Natural killer cell (primary cell): ENCODE measurements around the gene OR2T10. TPM values are rescaled to one million over a fixed set of nuclear protein-coding genes. Genes with fewer than 3 reads are reported as not detected.
"Not testable (repeated sequence)": the region's sequence is repeated elsewhere in the genome, so short reads cannot be mapped to it uniquely, and the experiment has no call there.

Source experiments
- ATAC-seq, 3 donors: fragments of 150-1000 bp in 2 of 3; fragments of 200-7000 bp in 1 of 3; cut with Tn5 transposase; 1 replicate in 1 of 3; 2 replicates in 2 of 3; pipeline ENCODE4 v1.10.0; 2021; ENCODE audit warnings: mild to moderate bottlenecking in 2 of 3, moderate library complexity in 2 of 3
- DNase-seq, 2 donors: peaks; one replicate each; pipeline versions ENCODE4 v3.0.0 to v3.0.0-alpha.2; 2013 to 2021; ENCODE audit warnings: mixed read lengths in 1 of 2
- H3K27ac ChIP-seq: one replicate; pipeline ENCODE4 v1.5.1; 2013; ENCODE audit warnings: mild to moderate bottlenecking, low read length
- H3K27me3 ChIP-seq: one replicate; pipeline ENCODE4 v1.6.1; 2013; ENCODE audit warnings: low read length; ENCODE audit not compliant: control insufficient read depth, insufficient read depth
- H3K36me3 ChIP-seq: one replicate; pipeline ENCODE4 v1.6.1; 2013; ENCODE audit warnings: low read length; ENCODE audit not compliant: control insufficient read depth, insufficient read depth
- H3K4me1 ChIP-seq: one replicate; pipeline ENCODE4 v1.6.1; 2013; ENCODE audit warnings: low read length; ENCODE audit not compliant: control insufficient read depth, insufficient read depth
- H3K4me3 ChIP-seq: one replicate; pipeline ENCODE4 v1.5.1; 2013; ENCODE audit warnings: low read length
- H3K9me3 ChIP-seq: one replicate; pipeline ENCODE4 v1.6.1; 2013; ENCODE audit warnings: low read length; ENCODE audit not compliant: control insufficient read depth, insufficient read depth
- H3K27ac Mint-ChIP-seq, 2 donors: one replicate each; pipeline ENCODE4 v1.8.0; 2022; ENCODE audit warnings: mild to moderate bottlenecking in 2 of 2, mixed read lengths in 2 of 2, moderate library complexity in 1 of 2
- H3K27me3 Mint-ChIP-seq, 2 donors: one replicate each; pipeline ENCODE4 v1.8.0; 2022; ENCODE audit warnings: low read depth in 2 of 2, mixed read lengths in 2 of 2
- H3K36me3 Mint-ChIP-seq: one replicate; pipeline ENCODE4 v1.8.0; 2022; ENCODE audit warnings: mixed read lengths
- H3K4me1 Mint-ChIP-seq, 2 donors: one replicate each; pipeline ENCODE4 v1.8.0; 2022; ENCODE audit warnings: mixed read lengths in 2 of 2
- H3K4me3 Mint-ChIP-seq: one replicate; pipeline ENCODE4 v1.8.0; 2022; ENCODE audit warnings: mild to moderate bottlenecking, moderate library complexity, mixed read lengths
- H3K9me3 Mint-ChIP-seq, 2 donors: one replicate each; pipeline ENCODE4 v1.8.0; 2022; ENCODE audit warnings: mixed read lengths in 2 of 2
- CTCF ChIP-seq: fragments of 200-600 bp; IDR thresholded peaks from one replicate; pipeline ENCODE4 v1.8.0; 2022; ENCODE audit warnings: antibody characterized with exemption
- WGBS: methylation state at CpG from one replicate; pipeline ENCODE4 v1.1.7; 2013; ENCODE audit warnings: missing lambda C conversion rate; ENCODE audit not compliant: insufficient coverage; 5-methylcytosine and 5-hydroxymethylcytosine counted together
- intact Hi-C: fragments of 100-400 bp; cut with micrococcal nuclease; formaldehyde crosslinking; loops from one replicate; pipeline ENCODE4 v1.14.2; 2022
- total RNA-seq, 4 donors: library from RNA; stranded (reverse); fragments of 120-200 nt in 1 of 4; gene quantifications; one replicate each; pipeline versions ENCODE4 v1.2.3 to v1.2.4, GENCODE V29; 2013 to 2022

Gene OR2T10
- total RNA-seq, 3 donors from 2014 or later (not counting 1 experiment from before 2014, with no cell fraction given) = not detected

DNA sequence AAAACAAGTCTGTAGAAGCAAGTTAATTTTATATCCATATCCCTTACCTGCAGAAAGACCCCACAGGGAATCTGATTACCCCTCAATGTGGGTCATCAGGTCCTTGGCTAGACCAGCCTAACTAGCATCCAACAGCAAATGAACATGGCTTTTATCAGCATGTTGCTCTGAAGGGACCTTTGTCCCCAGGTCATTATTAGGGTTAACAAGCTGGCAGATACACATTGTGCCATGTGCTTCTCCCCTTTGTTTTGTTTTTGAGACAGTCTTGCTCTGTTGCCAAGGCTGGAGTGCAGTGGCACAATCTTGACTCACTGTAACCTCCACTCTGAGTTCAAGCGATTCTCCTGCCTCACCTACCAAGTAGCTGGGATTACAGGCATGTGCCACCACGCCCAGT, 37.5 kb upstream of the OR2T10 start, which contains the start of gene OR2T11:
OR2T11 (minus strand) TSS at position 101 of the 400 bp plus-strand sequence. CDS start 7,963 bp downstream, outside the sequence.
- H3K4me1 Mint-ChIP-seq, H3K4me1 ChIP-seq, ATAC-seq, H3K27ac ChIP-seq, H3K36me3 ChIP-seq, H3K9me3 Mint-ChIP-seq, H3K36me3 Mint-ChIP-seq, H3K27me3 Mint-ChIP-seq, H3K4me3 Mint-ChIP-seq, H3K27me3 ChIP-seq, H3K9me3 ChIP-seq, intact Hi-C loops, H3K4me3 ChIP-seq, H3K27ac Mint-ChIP-seq, DNase-seq: not testable (repeated sequence)
- no CpG with 5 or more reads among the region's 2 CpGs for WGBS

GRCh38 chr1:248631354-248632008, 34.0 kb upstream of the OR2T10 start:
- H3K36me3 Mint-ChIP-seq = no peaks in the 10 kb centered on the region
- no peaks in the 10 kb centered on the region for H3K9me3 Mint-ChIP-seq
- no peaks in the 10 kb centered on the region for H3K27me3 ChIP-seq
- H3K27ac Mint-ChIP-seq = no peak overlapping the region
- intact Hi-C loops = no loop called here
- H3K4me3 Mint-ChIP-seq = no peak overlapping the region
- no peak overlapping the region for H3K4me3 ChIP-seq
- H3K4me1 ChIP-seq = no peaks in the 10 kb centered on the region
- no peak overlapping the region for H3K27ac ChIP-seq
- H3K4me1 Mint-ChIP-seq = no peaks in the 10 kb centered on the region
- H3K36me3 ChIP-seq = no peaks in the 10 kb centered on the region
- no peak for TF ChIP-seq CTCF
- no peak for DNase-seq
- no peaks in the 10 kb centered on the region for H3K9me3 ChIP-seq
- ATAC-seq = no peak
- WGBS = 77% methylated on average over 5 of the region's 7 CpGs
- H3K27me3 Mint-ChIP-seq = no peaks in the 10 kb centered on the region

DNA sequence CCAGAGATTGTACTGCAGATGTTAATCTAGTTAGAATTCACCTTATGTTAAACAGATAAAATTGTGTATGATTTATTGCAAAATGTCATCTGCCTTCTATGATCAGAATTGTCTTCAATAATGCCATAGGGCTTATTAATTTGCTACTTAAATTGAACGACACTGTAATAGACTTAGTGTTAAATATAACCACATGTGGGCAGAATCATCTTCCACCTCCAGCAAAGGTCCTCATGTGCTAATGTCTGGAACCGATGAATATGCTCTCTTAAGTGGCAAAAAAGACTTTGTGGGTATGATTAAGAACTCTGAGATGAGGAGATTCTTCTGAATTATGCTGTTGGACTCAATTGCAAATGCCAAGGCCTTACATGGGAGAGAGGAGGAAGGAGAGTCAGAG, 33.1 kb upstream of the OR2T10 start:
- Histone ChIP-seq H3K4me1 (no peaks in the 10 kb centered on the region), H3K36me3 (no peaks in the 10 kb centered on the region), H3K27ac (no peak overlapping the region), H3K9me3 (no peaks in the 10 kb centered on the region), H3K27me3 (no peaks in the 10 kb centered on the region), H3K4me3 (no peak overlapping the region)
- ATAC-seq (no peak), DNase-seq (no peak)
- no peaks in the 10 kb centered on the region for H3K4me1 Mint-ChIP-seq
- no peaks in the 10 kb centered on the region for H3K9me3 Mint-ChIP-seq
- intact Hi-C loops = no loop called here
- WGBS = 92% methylated on average over 2 of the region's 2 CpGs
- no peak overlapping the region for H3K4me3 Mint-ChIP-seq
- no peak overlapping the region for H3K27ac Mint-ChIP-seq
- H3K27me3 Mint-ChIP-seq = no peaks in the 10 kb centered on the region
- TF ChIP-seq CTCF = no peak
- no peaks in the 10 kb centered on the region for H3K36me3 Mint-ChIP-seq

DNA sequence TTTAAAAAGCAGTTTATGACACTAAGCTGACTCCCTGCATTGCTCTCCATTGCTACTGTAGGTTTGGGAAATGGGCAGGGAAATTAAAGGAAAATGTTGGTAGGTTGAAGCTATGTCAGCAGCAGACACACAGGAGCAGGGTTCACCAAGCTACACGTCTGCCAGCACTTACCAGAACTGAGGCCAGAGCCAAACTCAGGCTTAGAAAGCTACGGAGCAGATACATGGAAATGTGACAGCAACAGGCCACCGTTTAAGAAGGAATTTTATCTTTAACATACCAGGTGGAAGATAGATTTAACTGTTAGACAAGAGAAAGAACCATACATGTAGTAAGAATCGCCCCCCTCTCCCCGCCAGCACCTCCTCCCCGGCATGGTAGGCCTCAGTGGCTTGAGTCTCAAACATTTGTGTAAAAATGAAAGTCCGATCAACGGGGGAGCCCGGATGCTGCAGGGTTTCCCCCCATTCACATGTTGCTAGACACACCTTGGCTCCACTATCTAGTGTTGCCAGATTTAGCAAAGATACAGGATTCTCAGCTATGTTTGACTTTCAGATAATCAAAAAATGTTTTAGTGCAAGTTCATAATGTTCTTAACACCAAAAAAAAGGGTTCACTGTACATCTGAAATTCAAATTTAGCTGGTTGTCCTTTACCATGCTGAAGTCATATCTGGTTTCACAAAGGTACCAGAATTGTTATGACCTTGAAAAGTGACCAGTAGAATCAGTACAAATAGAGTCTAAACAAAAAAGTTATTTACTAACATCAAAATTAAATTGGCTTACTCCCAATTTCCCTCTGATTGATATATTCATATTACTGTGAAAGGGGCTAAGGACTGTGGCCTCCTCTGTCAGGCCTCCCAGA, 30.7 kb upstream of the OR2T10 start:
- WGBS = 75% methylated on average over 8 of the region's 9 CpGs
- Histone ChIP-seq H3K27ac (no peak overlapping the region), H3K36me3 (no peaks in the 10 kb centered on the region), H3K9me3 (no peaks in the 10 kb centered on the region), H3K4me3 (no peak overlapping the region), H3K27me3 (no peaks in the 10 kb centered on the region), H3K4me1 (no peaks in the 10 kb centered on the region)
- Mint-ChIP-seq H3K4me1 (no peaks in the 10 kb centered on the region), H3K27me3 (no peaks in the 10 kb centered on the region), H3K27ac (no peak overlapping the region), H3K36me3 (no peaks in the 10 kb centered on the region), H3K9me3 (no peaks in the 10 kb centered on the region), H3K4me3 (no peak overlapping the region)
- intact Hi-C loops = no loop called here
- no peak for DNase-seq
- no peak for ATAC-seq
- no peak for TF ChIP-seq CTCF
